HTERT RPE-1 (cell line): ENCODE data around the gene ACAA2.
"Not testable (repeated sequence)": the region's sequence is repeated elsewhere in the genome, so short reads cannot be mapped to it uniquely, and the experiment has no call there.

ENCODE experiments used
- in situ Hi-C: fragments of 300-500 bp; cut with MboI; formaldehyde crosslinking; loops from 4 replicates; pipeline ENCODE4 v1.14.3; 2020; ENCODE audit warnings: low sequenced_read_pairs

The ACAA2 gene

GRCh38 chr18:49845629-49846360, 32.5 kb upstream of the ACAA2 start:
- in situ Hi-C loops = no loop called here

GRCh38 chr18:49844903-49845302, 31.6 kb upstream of the ACAA2 start:
- in situ Hi-C loops = no loop called here

GRCh38 chr18:49843778-49844625, 30.7 kb upstream of the ACAA2 start:
- in situ Hi-C loops = no loop called here

- in situ Hi-C loops = no loop called here
Measured at GRCh38 chr18:49843131-49843530, 29.8 kb upstream of the ACAA2 start.

GRCh38 chr18:49842656-49843055, 29.3 kb upstream of the ACAA2 start:
- in situ Hi-C loops = no loop called here

- in situ Hi-C loops = no loop called here
Measured at GRCh38 chr18:49841236-49842217, 28.2 kb upstream of the ACAA2 start.

GRCh38 chr18:49839012-49839411, 25.7 kb upstream of the ACAA2 start:
- in situ Hi-C loops = no loop called here

- in situ Hi-C loops = no loop called here
Measured at GRCh38 chr18:49838381-49838780, 25.0 kb upstream of the ACAA2 start.

GRCh38 chr18:49837889-49838288, 24.6 kb upstream of the ACAA2 start:
- in situ Hi-C loops = no loop called here

GRCh38 chr18:49837316-49837835, 24.0 kb upstream of the ACAA2 start:
- in situ Hi-C loops = not testable (repeated sequence)

- in situ Hi-C loops = no loop called here
Measured at GRCh38 chr18:49835405-49835804, 22.1 kb upstream of the ACAA2 start.

GRCh38 chr18:49834258-49834657, 20.9 kb upstream of the ACAA2 start:
- in situ Hi-C loops = no loop called here

GRCh38 chr18:49833814-49834213, 20.5 kb upstream of the ACAA2 start:
- in situ Hi-C loops = no loop called here

GRCh38 chr18:49832221-49832647, 18.9 kb upstream of the ACAA2 start:
- in situ Hi-C loops = no loop called here

- in situ Hi-C loops = no loop called here
Measured at GRCh38 chr18:49827996-49828395, 14.7 kb upstream of the ACAA2 start.

- in situ Hi-C loops = no loop called here
Measured at GRCh38 chr18:49819823-49820671, 6.7 kb upstream of the ACAA2 start.

GRCh38 chr18:49819071-49819662, 5.8 kb upstream of the ACAA2 start:
- in situ Hi-C loops = no loop called here

GRCh38 chr18:49817947-49818346, 4.6 kb upstream of the ACAA2 start:
- in situ Hi-C loops = no loop called here

GRCh38 chr18:49815927-49816326, 2.6 kb upstream of the ACAA2 start:
- in situ Hi-C loops = no loop called here

GRCh38 chr18:49814147-49814499, 790 bp upstream of the ACAA2 start:
- in situ Hi-C loops = no loop called here
